Esophagus (tissue), 2 donors: Measurements from ENCODE around the gene NECAB2. TPM values are rescaled to one million over a fixed set of nuclear protein-coding genes. Genes with fewer than 3 reads are reported as not detected.

Experiments
- H3K27ac ChIP-seq, 2 donors: one replicate each; pipeline ENCODE4 v1.5.1; 2013; ENCODE audit warnings: low read depth in 2 of 2, mild to moderate bottlenecking in 2 of 2, inconsistent platforms in 1 of 2, low read length in 1 of 2, moderate library complexity in 1 of 2
- H3K27me3 ChIP-seq, 2 donors: one replicate each; pipeline ENCODE4 v1.6.1; 2013; ENCODE audit warnings: low read length in 2 of 2, control low read depth in 1 of 2, mild to moderate bottlenecking in 1 of 2; ENCODE audit not compliant: insufficient read depth in 2 of 2, control insufficient read depth in 1 of 2
- H3K36me3 ChIP-seq, 2 donors: one replicate each; pipeline ENCODE4 v1.6.1; 2013; ENCODE audit warnings: low read length in 1 of 2; ENCODE audit not compliant: control insufficient read depth in 2 of 2, insufficient read depth in 2 of 2
- H3K4me1 ChIP-seq, 2 donors: one replicate each; pipeline ENCODE4 v1.6.1; 2013; ENCODE audit warnings: low read length in 1 of 2; ENCODE audit not compliant: control insufficient read depth in 2 of 2, insufficient read depth in 2 of 2
- H3K4me3 ChIP-seq, 2 donors: one replicate each; pipeline ENCODE4 v1.5.1; 2013; ENCODE audit warnings: low read length in 2 of 2, mild to moderate bottlenecking in 2 of 2, low read depth in 1 of 2, moderate library complexity in 1 of 2
- H3K9me3 ChIP-seq, 2 donors: one replicate each; pipeline ENCODE4 v1.6.1; 2013; ENCODE audit warnings: mild to moderate bottlenecking in 2 of 2, low read depth in 1 of 2, low read length in 1 of 2, moderate library complexity in 1 of 2; ENCODE audit not compliant: control insufficient read depth in 2 of 2, insufficient read depth in 1 of 2
- WGBS, 2 donors: extraction: QIAGEN DNeasy Blood & Tissue Kit; methylation state at CpG; one replicate each; pipeline ENCODE4 v1.1.7; 2013; 5-methylcytosine and 5-hydroxymethylcytosine counted together
- polyA plus RNA-seq, 2 donors: library from polyadenylated mRNA; stranded (reverse); fragments of 200-250 nt; gene quantifications; one replicate each; pipeline ENCODE4 v1.2.3, GENCODE V29; 2013
- donor health status: healthy with polysubstance abuse.
- donor health status: Bipolar disorder and iron deficiency.

NECAB2 gene
- polyA plus RNA-seq, 2 donors, result not detected

DNA sequence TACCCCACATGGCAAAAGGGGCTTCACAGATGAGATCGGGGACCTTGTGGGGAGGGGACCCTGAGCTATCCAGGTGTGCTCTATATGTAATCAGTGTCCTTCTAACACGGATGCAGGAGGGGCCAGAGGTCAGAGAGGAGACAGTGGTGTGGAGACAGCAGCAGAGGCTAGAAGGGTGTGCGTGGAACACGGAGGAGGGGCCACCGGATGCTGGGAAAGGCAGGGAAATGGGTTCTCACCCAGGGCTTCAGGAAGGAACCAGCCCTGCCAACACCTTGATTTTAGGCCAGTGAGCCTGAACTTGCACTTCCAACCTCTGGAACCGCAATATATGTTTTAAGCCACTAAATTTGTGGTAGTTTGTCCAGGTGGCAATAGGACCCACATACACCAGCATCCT, 79.2 kb downstream of the NECAB2 start:
- WGBS, 2 donors, result 87% methylated on average over 6 of the region's 6 CpGs
- H3K27ac ChIP-seq, result no peak overlapping the region

DNA sequence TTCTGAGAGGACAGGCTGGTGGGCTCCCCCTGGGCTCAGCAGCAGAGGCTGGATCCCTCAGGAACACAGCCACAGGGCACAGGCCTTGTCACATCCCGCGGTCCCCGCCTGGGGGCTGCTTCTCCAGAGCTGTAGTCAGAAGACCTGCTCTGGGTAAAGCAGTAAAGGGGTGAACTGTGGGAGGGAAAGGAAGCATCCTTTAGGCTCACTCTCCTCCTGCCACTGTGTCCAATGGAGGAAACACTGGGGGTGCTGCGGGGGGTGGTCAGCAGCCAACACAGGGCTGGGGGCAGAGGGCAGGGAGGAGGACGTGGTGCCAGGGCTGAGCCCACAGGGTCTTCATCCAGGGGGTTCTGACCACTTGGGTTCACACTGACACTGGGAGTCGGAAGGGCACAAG, 79.6 kb downstream of the NECAB2 start:
- 86 to 90% methylated on average over 6 of the region's 6 CpGs for WGBS, 2 donors
- H3K27ac ChIP-seq, result no peak overlapping the region
- H3K4me1 ChIP-seq, result no peaks in the 10 kb centered on the region
- no peak overlapping the region for H3K4me3 ChIP-seq
- no peaks in the 10 kb centered on the region for H3K27me3 ChIP-seq
- no peaks in the 10 kb centered on the region for H3K9me3 ChIP-seq
- peaks cover 0 to 18% of the 10 kb centered on the region in 2 donors for H3K36me3 ChIP-seq

More for the DNA sequence above, 79.2 kb downstream of the NECAB2 start:
- Histone ChIP-seq H3K4me1 (no peaks in the 10 kb centered on the region), H3K36me3 (peaks cover 0 to 15% of the 10 kb centered on the region in 2 donors), H3K4me3 (no peak overlapping the region), H3K9me3 (no peaks in the 10 kb centered on the region), H3K27me3 (no peaks in the 10 kb centered on the region)

DNA sequence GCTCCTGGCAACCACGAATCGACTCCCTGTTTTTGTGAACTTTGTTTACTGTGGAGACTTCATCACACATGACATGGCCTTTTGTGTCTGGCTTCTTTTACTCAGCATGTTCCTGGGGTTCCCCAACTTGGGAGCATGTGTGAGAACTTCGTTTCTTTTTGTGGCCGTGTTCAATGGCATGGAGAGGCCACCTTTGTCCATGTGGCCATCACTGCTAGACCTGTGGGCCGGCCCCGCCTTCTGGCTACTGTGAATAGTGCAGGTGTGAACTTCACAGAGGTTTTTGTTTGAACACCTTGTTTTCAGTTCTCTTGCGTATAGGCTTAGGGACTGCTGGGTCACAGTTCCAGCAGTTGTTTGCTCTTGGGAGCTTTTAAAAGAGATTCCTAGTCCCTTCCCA, 80.2 kb downstream of the NECAB2 start:
- 67 to 70% methylated on average over 7 of the region's 7 CpGs for WGBS, 2 donors
- no peaks in the 10 kb centered on the region for H3K27me3 ChIP-seq
- H3K27ac ChIP-seq, result no peak overlapping the region
- H3K4me1 ChIP-seq, result no peaks in the 10 kb centered on the region
- no peaks in the 10 kb centered on the region for H3K9me3 ChIP-seq
- H3K4me3 ChIP-seq, result no peak overlapping the region
- peaks cover 2 to 20% of the 10 kb centered on the region in 2 donors for H3K36me3 ChIP-seq

- Histone ChIP-seq H3K27ac (no peak overlapping the region), H3K4me3 (no peak overlapping the region), H3K36me3 (peaks cover 4 to 22% of the 10 kb centered on the region in 2 donors), H3K27me3 (no peaks in the 10 kb centered on the region), H3K9me3 (no peaks in the 10 kb centered on the region), H3K4me1 (no peaks in the 10 kb centered on the region)
- WGBS, 2 donors, result 87 to 91% methylated on average over 11 to 13 of the region's 13 CpGs
Measured at GRCh38 chr16:84048871-84049270, 80.8 kb downstream of the NECAB2 start.

- WGBS, 2 donors, result 85 to 86% methylated on average over 13 of the region's 13 CpGs
Measured at GRCh38 chr16:84049403-84050060, 81.5 kb downstream of the NECAB2 start.

GRCh38 chr16:84050316-84050715, 82.3 kb downstream of the NECAB2 start:
- peaks cover 14 to 35% of the 10 kb centered on the region in 2 donors for H3K36me3 ChIP-seq
- 88 to 89% methylated on average over 9 of the region's 9 CpGs for WGBS, 2 donors
- H3K27ac ChIP-seq, result no peak overlapping the region
- H3K27me3 ChIP-seq, result no peaks in the 10 kb centered on the region
- H3K4me1 ChIP-seq, result no peaks in the 10 kb centered on the region
- H3K9me3 ChIP-seq, result no peaks in the 10 kb centered on the region
- no peak overlapping the region for H3K4me3 ChIP-seq

More at GRCh38 chr16:84049403-84050060, 81.5 kb downstream of the NECAB2 start:
- Histone ChIP-seq H3K4me1 (no peaks in the 10 kb centered on the region), H3K9me3 (no peaks in the 10 kb centered on the region), H3K27me3 (no peaks in the 10 kb centered on the region), H3K27ac (no peak overlapping the region), H3K36me3 (peaks cover 10 to 28% of the 10 kb centered on the region in 2 donors), H3K4me3 (no peak overlapping the region)

DNA sequence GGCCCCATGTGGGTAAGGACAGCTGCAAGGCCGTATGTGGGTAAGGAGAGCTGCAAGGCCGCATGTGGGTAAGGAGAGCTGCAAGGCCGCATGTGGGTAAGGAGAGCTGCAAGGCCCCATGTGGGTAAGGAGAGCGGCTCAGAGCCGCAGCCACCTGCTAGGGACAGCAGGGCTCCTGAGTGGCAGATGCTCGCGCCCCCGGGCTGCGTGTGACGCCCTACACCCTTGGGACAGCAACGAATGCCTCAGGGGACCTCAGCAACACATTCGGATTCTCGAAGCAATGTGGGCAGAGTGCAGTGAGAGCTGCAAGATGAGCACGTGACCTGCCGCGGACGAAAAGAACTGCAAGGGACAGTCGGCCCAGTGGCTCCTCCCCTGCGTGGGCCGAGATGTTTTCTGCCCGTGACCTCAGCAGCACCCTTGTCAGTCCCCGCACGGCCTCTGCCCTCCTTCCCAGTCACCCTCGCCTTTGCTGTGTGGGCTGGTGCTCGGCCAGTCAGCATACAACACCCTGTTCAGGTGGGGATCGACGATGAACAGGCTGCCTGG, 84.1 kb downstream of the NECAB2 start:
- Histone ChIP-seq H3K9me3 (no peaks in the 10 kb centered on the region), H3K4me3 (no peak overlapping the region), H3K27me3 (no peaks in the 10 kb centered on the region), H3K4me1 (no peaks in the 10 kb centered on the region), H3K27ac (no peak overlapping the region), H3K36me3 (peaks cover 16 to 44% of the 10 kb centered on the region in 2 donors)
- 91% methylated on average over 26 to 27 of the region's 27 CpGs for WGBS, 2 donors

Other genes with a start within 250 kb of the NECAB2 start
- gene HSBP1, start 160.3 kb upstream of the NECAB2 start, polyA plus RNA-seq, result 10 to 100 TPM; 46.2 to 80.6 TPM
- gene MLYCD, start 69.1 kb upstream of the NECAB2 start, polyA plus RNA-seq, result 1 to 10 TPM; 1.6 to 2.4 TPM
- 1 to 10 TPM; 6.0 to 8.3 TPM for gene OSGIN1, start 15.0 kb upstream of the NECAB2 start, polyA plus RNA-seq
- gene SLC38A8, start 74.6 kb downstream of the NECAB2 start, polyA plus RNA-seq, result under 1 TPM in 1 of 2 donors, not detected in 1; 0.06 TPM
- gene MBTPS1, start 148.7 kb downstream of the NECAB2 start, polyA plus RNA-seq, result 10 to 100 TPM; 23.1 to 25.6 TPM
- gene HSDL1, start 176.9 kb downstream of the NECAB2 start, polyA plus RNA-seq, result 1 to 10 TPM; 6.3 to 9.7 TPM
- gene DNAAF1, start 177.1 kb downstream of the NECAB2 start, polyA plus RNA-seq, result under 1 TPM; 0.20 to 0.39 TPM
- gene TAF1C, start 218.8 kb downstream of the NECAB2 start, polyA plus RNA-seq, result 10 to 100 TPM; 29.1 to 64.4 TPM
- gene ADAD2, start 222.9 kb downstream of the NECAB2 start, polyA plus RNA-seq, result 10 to 100 TPM in 1 of 2 donors, 1 to 10 TPM in 1; 3.6 to 11.5 TPM